H7 (cell line): ENCODE data around the gene VGLL2. TPM values are rescaled to one million over a fixed set of nuclear protein-coding genes. Genes with fewer than 3 reads are reported as not detected.
A peak's percentile ranks its signal among the peaks of the same experiment; 100 is the strongest.
"Not testable (repeated sequence)": the region's sequence is repeated elsewhere in the genome, so short reads cannot be mapped to it uniquely, and the experiment has no call there.

Experiments used
- DNase-seq: peaks from one replicate; pipeline ENCODE4 v3.0.0; 2012
- H3K27me3 ChIP-seq: 2 replicates; pipeline ENCODE4 v1.6.0; 2011; ENCODE audit warnings: mild to moderate bottlenecking, low read length; ENCODE audit not compliant: control insufficient read depth, insufficient read depth
- H3K36me3 ChIP-seq: replicated peaks from 2 replicates; pipeline ENCODE4 v1.5.1; 2011; ENCODE audit warnings: low read length; ENCODE audit not compliant: control insufficient read depth, insufficient read depth
- H3K4me3 ChIP-seq: 2 replicates; pipeline ENCODE4 v1.5.1; 2011; ENCODE audit warnings: low read depth, mild to moderate bottlenecking, control low read depth, low read length, moderate library complexity; ENCODE audit not compliant: insufficient read depth
- total RNA-seq: library from RNA; depleted of rRNA; stranded (reverse); fragments of >200 nt; shearing (Covaris generic); gene quantifications from 2 replicates; pipeline ENCODE4 v1.2.3, GENCODE V29; 2014; rRNA removed

The VGLL2 gene
- not detected in 2 replicates for total RNA-seq

GRCh38 chr6:117265410-117266256, at the start of gene VGLL2:
Gene VGLL2 (plus strand): TSS chr6:117265558. CDS start chr6:117265764, 206 bp downstream.
- DNase-seq, result peak; percentile 84
- no peaks in the 10 kb centered on the region for H3K36me3 ChIP-seq

GRCh38 chr6:117222861-117223260, 42.5 kb upstream of the VGLL2 start:
- H3K36me3 ChIP-seq, result no peaks in the 10 kb centered on the region
- H3K27me3 ChIP-seq, result no peaks in the 10 kb centered on the region
- DNase-seq, result no peak
- no peak overlapping the region for H3K4me3 ChIP-seq

More at GRCh38 chr6:117265410-117266256, at the start of gene VGLL2:
- Histone ChIP-seq H3K27me3 (peaks cover 97% of the 10 kb centered on the region), H3K4me3 (peak within 1 kb of the TSS; percentile 48)

DNA sequence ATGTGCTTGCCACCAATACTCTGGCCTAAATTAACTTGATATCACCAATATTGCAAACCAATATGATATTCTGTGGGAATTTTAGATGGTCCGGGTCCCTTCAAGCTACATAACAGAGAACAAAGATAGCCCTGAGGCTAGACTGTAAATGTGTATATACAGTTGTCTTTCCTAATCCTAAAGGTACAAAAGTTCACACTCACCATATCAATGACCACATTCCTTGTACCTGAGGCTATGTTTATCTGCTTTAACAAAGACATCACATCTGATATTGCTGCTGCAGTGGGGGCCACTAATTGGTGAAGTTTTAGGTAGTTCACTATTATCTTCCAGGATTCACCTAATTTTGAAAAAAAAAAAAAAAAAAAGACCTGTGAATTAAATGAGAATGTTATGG, 38.6 kb upstream of the VGLL2 start:
- Histone ChIP-seq H3K27me3 (no peaks in the 10 kb centered on the region), H3K4me3 (no peak overlapping the region), H3K36me3 (no peaks in the 10 kb centered on the region)
- no peak for DNase-seq

- Histone ChIP-seq H3K27me3 (no peaks in the 10 kb centered on the region), H3K36me3 (no peaks in the 10 kb centered on the region; the same call in 1 of the 2 replicates), H3K4me3 (no peak overlapping the region)
- DNase-seq, result no peak
These were observed 38.0 kb upstream of the VGLL2 start for GRCh38 chr6:117227245-117227962.

GRCh38 chr6:117228202-117228601, 37.2 kb upstream of the VGLL2 start:
- Histone ChIP-seq H3K36me3 (no peaks in the 10 kb centered on the region; the same call in 1 of the 2 replicates), H3K4me3 (no peak overlapping the region), H3K27me3 (no peaks in the 10 kb centered on the region)
- DNase-seq, result no peak

GRCh38 chr6:117229870-117230269, 35.5 kb upstream of the VGLL2 start:
- no peaks in the 10 kb centered on the region for H3K27me3 ChIP-seq
- no peaks in the 10 kb centered on the region; the same call in 1 of the 2 replicates for H3K36me3 ChIP-seq
- no peak overlapping the region for H3K4me3 ChIP-seq
- no peak for DNase-seq

GRCh38 chr6:117231466-117231865, 33.9 kb upstream of the VGLL2 start:
- Histone ChIP-seq H3K4me3 (no peak overlapping the region), H3K36me3 (no peaks in the 10 kb centered on the region; the same call in 1 of the 2 replicates), H3K27me3 (no peaks in the 10 kb centered on the region)
- DNase-seq, result no peak

GRCh38 chr6:117232196-117232595, 33.2 kb upstream of the VGLL2 start:
- H3K36me3 ChIP-seq, result no peaks in the 10 kb centered on the region; the same call in 1 of the 2 replicates
- DNase-seq, result no peak
- no peak overlapping the region for H3K4me3 ChIP-seq
- no peaks in the 10 kb centered on the region for H3K27me3 ChIP-seq

DNA sequence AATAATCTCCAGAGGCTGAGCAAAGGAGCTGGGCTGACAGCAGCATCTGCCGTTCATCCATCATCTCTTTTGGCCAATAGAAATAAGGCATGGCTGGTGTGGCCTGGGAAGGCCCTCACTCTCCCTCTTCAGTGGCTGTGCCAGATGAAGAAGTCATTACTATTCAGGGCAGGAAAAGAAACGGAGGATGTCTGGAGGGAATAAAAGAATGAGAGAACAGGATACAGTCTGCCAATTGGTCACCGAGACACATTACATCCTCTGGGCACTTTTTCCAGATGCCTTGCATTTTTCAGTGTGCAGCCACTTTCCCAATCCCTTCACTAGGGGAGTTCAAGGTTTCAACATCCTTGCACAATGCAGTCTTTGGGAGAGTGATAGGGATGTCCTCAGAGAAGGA, 32.2 kb upstream of the VGLL2 start:
- H3K4me3 ChIP-seq, result no peak overlapping the region
- no peak for DNase-seq
- H3K36me3 ChIP-seq, result no peaks in the 10 kb centered on the region; the same call in 1 of the 2 replicates
- no peaks in the 10 kb centered on the region for H3K27me3 ChIP-seq

DNA sequence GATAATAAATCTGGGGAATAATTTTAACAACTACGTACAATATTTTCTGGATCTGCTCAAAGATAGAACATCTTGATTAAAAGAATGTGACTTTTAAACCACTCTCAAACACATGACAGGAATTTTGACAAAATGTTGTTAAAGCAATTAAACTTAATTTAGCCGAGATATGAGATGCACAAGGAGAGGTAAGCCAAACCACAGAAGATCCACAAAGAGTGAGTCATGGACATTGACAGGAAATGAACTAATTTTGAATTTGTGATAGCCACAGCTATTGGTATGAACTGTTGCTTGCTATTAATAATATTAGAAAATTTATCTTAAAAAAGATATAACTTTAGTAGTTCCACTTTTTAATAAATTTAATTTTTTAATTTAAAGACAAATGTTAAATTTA, 27.8 kb upstream of the VGLL2 start:
- H3K36me3 ChIP-seq, result no peaks in the 10 kb centered on the region
- H3K4me3 ChIP-seq, result no peak overlapping the region
- no peaks in the 10 kb centered on the region for H3K27me3 ChIP-seq
- DNase-seq, result no peak

DNA sequence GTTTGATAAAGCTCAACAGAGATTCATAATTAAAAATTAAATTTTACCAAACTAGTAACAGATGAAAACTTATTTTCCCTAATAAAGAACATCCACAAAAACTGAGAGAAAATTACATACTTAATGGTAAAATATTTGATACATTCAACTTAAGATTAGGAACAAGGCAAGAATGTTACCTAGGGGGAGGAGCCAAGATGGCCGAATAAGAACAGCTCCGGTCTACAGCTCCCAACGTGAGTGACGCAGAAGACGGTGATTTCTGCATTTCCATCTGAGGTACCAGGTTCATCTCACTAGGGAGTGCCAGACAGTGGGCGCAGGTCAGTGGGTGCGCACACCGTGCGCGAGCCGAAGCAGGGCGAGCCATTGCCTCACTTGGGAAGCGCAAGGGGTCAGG, 20.8 kb upstream of the VGLL2 start:
- H3K4me3 ChIP-seq, result peak overlapping the region; percentile 37
- not testable (repeated sequence) for DNase-seq

GRCh38 chr6:117244979-117245378, 20.4 kb upstream of the VGLL2 start:
- not testable (repeated sequence) for H3K36me3 ChIP-seq, DNase-seq, H3K27me3 ChIP-seq
- H3K4me3 ChIP-seq, result peak overlapping the region; percentile 37

More for the DNA sequence above, 20.8 kb upstream of the VGLL2 start:
- H3K36me3 ChIP-seq, H3K27me3 ChIP-seq: not testable (repeated sequence)

GRCh38 chr6:117253785-117254184, 11.6 kb upstream of the VGLL2 start:
- Histone ChIP-seq H3K36me3 (no peaks in the 10 kb centered on the region), H3K27me3 (no peaks in the 10 kb centered on the region), H3K4me3 (no peak overlapping the region)
- DNase-seq, result no peak

DNA sequence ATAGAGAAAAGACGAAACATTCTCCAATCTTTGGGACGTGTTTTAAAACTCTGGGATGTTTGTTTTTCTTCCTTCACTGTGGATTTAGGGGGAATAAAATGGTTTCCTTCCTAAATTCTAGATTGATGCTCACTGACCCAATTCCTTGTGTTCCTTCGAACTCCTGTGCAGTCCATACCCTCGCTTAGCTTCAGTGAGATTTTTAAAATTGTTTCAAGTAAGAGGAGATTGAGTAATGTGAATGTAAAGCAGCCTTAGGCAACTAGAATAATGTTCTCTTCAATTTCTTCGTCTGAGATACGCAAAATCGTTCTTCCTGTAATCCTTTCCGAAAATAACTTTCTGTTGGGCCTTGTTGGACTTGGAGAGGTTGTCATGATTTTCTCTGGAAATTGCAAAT, 2.6 kb upstream of the VGLL2 start:
- Histone ChIP-seq H3K36me3 (no peaks in the 10 kb centered on the region), H3K4me3 (no peak overlapping the region)

More for the DNA sequence above, 2.6 kb upstream of the VGLL2 start:
- H3K27me3 ChIP-seq, result peaks cover 68% of the 10 kb centered on the region
- DNase-seq, result no peak
